ENCODE results near the gene TMEM108. TPM values are rescaled to one million over a fixed set of nuclear protein-coding genes. Genes with fewer than 3 reads are reported as not detected.
"Not testable (repeated sequence)": the region's sequence is repeated elsewhere in the genome, so short reads cannot be mapped to it uniquely, and the experiment has no call there.

Gene TMEM108
- total RNA-seq (2014; rRNA removed; shearing (Covaris generic)) = not detected in 2 replicates

- DNase-seq (ENCODE audit: low read depth in 1 of 2, low spot score in 2 of 2) = peak; percentile 9 to 59
- H3K27me3 ChIP-seq (replicated peaks) = peaks cover 43% of the 10 kb centered on the region
- peaks cover 7% of the 10 kb centered on the region; the same call in 1 of the 2 replicates for H3K9me3 ChIP-seq (replicated peaks)
- H3K36me3 ChIP-seq = no peaks in the 10 kb centered on the region
- H3K4me1 ChIP-seq (replicated peaks) = peaks cover 11% of the 10 kb centered on the region
- H3K27ac ChIP-seq = no peak within 1 kb of the TSS
- H3K4me3 ChIP-seq = peak within 1 kb of the TSS; percentile 36
These were observed at the start of gene TMEM108 for GRCh38 chr3:133038089-133038730. TSS of gene TMEM108 (plus strand) at chr3:133038391.

DNA sequence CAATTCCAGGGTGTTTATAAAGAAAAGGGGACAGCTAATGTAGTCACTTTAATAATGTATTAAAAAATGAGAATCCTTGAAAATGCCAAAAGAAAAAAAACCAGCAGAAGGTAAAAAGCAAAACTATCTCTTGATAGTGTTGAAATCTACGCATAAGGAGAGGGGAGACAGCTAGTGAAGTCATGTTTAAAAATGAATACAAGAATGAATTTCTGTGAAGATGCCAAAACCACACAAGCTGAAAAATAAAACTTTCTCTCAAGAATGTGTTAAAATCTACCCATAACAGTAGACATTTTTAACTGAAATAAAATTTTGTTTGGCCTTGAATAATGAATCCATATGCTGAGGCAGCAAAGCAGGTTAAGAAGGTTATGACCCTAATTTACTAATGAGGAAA lies 42.2 kb upstream of the TMEM108 start:
- Histone ChIP-seq H3K27me3 (replicated peaks) (0 out of 2 replicates have a peak, but pooled peaks cover 3% of the 10 kb centered on the region), H3K4me1 (replicated peaks) (no peaks in the 10 kb centered on the region), H3K4me3 (no peak overlapping the region), H3K36me3 (no peaks in the 10 kb centered on the region), H3K9me3 (replicated peaks) (no peaks in the 10 kb centered on the region), H3K27ac (no peak overlapping the region)
- no peak for DNase-seq (ENCODE audit: low read depth in 1 of 2, low spot score in 2 of 2)

DNA sequence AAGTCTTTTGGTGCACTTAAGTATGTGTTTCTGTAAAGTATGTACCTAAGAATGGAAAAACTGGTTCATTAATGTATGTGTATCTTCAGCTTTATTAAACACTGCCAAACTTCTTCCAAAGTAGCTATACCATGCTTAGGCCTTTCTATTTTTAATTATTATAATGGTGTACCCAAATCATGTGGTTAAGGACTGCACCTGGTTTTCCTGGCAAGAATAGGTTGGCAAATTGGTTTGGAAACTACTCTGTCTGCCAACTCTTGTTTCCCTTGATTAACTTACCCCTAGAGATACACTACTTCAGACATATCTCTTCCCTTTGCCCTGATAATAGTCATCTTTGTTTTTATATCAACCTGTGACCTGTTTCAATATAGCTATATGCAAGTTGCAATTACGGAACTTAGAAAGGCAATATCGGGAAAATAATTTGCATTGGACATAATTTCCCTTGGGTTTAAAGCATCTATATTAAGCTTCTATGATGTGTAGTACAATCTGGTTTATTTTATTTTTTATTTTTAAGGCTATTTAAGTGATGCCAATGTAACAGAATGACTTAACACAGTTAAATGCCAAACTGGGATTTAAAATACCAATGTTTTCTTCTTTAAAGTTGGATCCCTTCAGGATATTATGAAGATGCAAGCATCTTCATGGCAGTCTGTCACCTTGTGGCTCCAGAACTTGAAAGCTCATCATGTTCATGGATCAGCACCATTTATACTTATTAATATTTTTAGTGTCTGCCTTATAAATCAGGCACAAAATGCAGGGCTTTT lies 40.6 kb upstream of the TMEM108 start:
- Histone ChIP-seq H3K27me3 (replicated peaks) (0 out of 2 replicates have a peak, but pooled peaks cover 3% of the 10 kb centered on the region), H3K4me1 (replicated peaks) (no peaks in the 10 kb centered on the region)

GRCh38 chr3:133005032-133005431 lies 33.2 kb upstream of the TMEM108 start:
- H3K27ac ChIP-seq; H3K9me3 ChIP-seq (replicated peaks); H3K36me3 ChIP-seq; H3K4me3 ChIP-seq; H3K4me1 ChIP-seq (replicated peaks); DNase-seq (ENCODE audit: low read depth in 1 of 2, low spot score in 2 of 2); H3K27me3 ChIP-seq (replicated peaks): not testable (repeated sequence)

More for the DNA sequence above, 40.6 kb upstream of the TMEM108 start:
- Histone ChIP-seq H3K4me3 (no peak overlapping the region), H3K27ac (no peak overlapping the region), H3K9me3 (replicated peaks) (no peaks in the 10 kb centered on the region), H3K36me3 (no peaks in the 10 kb centered on the region)
- no peak for DNase-seq (ENCODE audit: low read depth in 1 of 2, low spot score in 2 of 2)

- no peaks in the 10 kb centered on the region for H3K36me3 ChIP-seq
- H3K9me3 ChIP-seq (replicated peaks) = no peaks in the 10 kb centered on the region
- H3K27me3 ChIP-seq (replicated peaks) = no peaks in the 10 kb centered on the region
- H3K4me3 ChIP-seq = no peak overlapping the region
- H3K4me1 ChIP-seq (replicated peaks) = no peaks in the 10 kb centered on the region
- H3K27ac ChIP-seq = no peak overlapping the region
- no peak for DNase-seq (ENCODE audit: low read depth in 1 of 2, low spot score in 2 of 2)
These were observed 30.6 kb upstream of the TMEM108 start for GRCh38 chr3:133007601-133008000.

DNA sequence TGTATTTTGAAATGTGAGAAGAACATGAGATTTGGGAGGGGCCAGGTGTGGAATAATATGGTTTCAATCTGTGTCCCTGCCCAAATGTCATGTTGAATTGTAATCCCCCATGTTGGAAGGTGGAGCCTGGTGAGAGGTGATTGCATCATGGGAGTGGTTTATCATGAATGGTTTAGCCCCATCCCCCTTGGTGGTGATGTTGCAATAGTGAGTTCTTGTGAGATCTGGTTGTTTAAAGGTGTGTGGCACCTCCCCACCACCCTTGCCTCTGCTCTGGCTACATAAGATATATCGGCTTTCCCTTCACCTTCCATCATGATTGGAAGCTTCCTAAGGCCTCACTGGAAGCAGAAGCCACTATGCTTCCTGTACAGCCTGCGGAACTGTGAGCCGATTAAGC lies 23.9 kb upstream of the TMEM108 start:
- no peaks in the 10 kb centered on the region for H3K36me3 ChIP-seq
- no peak for DNase-seq (ENCODE audit: low read depth in 1 of 2, low spot score in 2 of 2)
- H3K4me1 ChIP-seq (replicated peaks) = no peaks in the 10 kb centered on the region
- no peaks in the 10 kb centered on the region for H3K27me3 ChIP-seq (replicated peaks)
- H3K9me3 ChIP-seq (replicated peaks) = no peaks in the 10 kb centered on the region
- no peak overlapping the region for H3K4me3 ChIP-seq
- no peak overlapping the region for H3K27ac ChIP-seq

- not testable (repeated sequence) for DNase-seq (ENCODE audit: low read depth in 1 of 2, low spot score in 2 of 2); H3K36me3 ChIP-seq; H3K4me1 ChIP-seq (replicated peaks); H3K27me3 ChIP-seq (replicated peaks); H3K9me3 ChIP-seq (replicated peaks); H3K4me3 ChIP-seq; H3K27ac ChIP-seq
These were observed 22.6 kb upstream of the TMEM108 start for GRCh38 chr3:133015573-133015972.

DNA sequence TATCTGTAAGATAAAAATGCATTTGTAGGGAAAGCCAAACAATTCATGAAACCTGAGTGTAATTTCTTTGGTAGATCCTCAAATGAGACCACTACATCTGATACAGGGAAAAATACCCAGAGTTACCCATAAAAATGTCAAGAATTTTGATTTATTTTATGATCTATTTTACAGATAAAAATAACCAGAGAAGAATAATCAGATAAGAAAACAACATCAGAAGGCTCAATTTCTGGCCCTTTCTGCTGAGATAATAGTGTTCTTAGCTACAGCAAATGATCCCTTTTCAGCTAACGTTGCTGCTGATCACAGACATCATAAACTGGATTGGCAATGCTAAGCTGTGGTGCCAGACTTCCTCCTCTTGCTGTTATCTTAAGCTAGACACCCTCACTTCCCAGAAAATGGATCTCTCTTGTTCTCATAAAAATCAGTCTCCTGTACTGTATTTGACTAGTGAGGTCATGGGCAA lies 21.3 kb upstream of the TMEM108 start:
- Histone ChIP-seq H3K4me3 (no peak overlapping the region), H3K9me3 (replicated peaks) (no peaks in the 10 kb centered on the region), H3K4me1 (replicated peaks) (no peaks in the 10 kb centered on the region), H3K27ac (no peak overlapping the region), H3K27me3 (replicated peaks) (no peaks in the 10 kb centered on the region; the same call in 1 of the 2 replicates), H3K36me3 (no peaks in the 10 kb centered on the region)
- no peak for DNase-seq (ENCODE audit: low read depth in 1 of 2, low spot score in 2 of 2)

DNA sequence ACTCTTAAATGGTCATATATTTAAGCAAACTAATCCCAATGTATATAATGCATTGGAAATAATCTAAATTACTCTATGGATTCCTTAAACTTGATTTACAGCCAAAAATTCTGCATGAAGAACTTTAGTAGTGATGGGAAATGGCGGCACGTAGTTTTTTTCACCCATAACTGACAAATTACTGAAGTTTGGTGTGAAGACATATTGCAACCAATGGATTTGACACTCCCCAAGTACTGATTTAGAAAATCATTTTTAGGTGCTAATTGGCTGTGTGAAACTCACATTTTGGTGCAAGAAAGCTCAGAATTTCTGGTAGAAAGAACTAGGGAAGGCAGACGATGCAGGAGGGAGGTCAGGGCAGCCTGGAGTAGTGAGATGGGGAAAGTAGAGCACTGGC lies 19.3 kb upstream of the TMEM108 start:
- H3K4me3 ChIP-seq = no peak overlapping the region
- H3K36me3 ChIP-seq = no peaks in the 10 kb centered on the region
- DNase-seq (ENCODE audit: low read depth in 1 of 2, low spot score in 2 of 2) = no peak
- H3K4me1 ChIP-seq (replicated peaks) = no peaks in the 10 kb centered on the region
- no peak overlapping the region for H3K27ac ChIP-seq
- H3K27me3 ChIP-seq (replicated peaks) = peaks cover 2% of the 10 kb centered on the region; the same call in 1 of the 2 replicates
- H3K9me3 ChIP-seq (replicated peaks) = no peaks in the 10 kb centered on the region

- Histone ChIP-seq H3K27ac (no peak overlapping the region), H3K36me3 (no peaks in the 10 kb centered on the region), H3K4me1 (replicated peaks) (no peaks in the 10 kb centered on the region), H3K27me3 (replicated peaks) (peaks cover 4% of the 10 kb centered on the region; the same call in 1 of the 2 replicates), H3K4me3 (no peak overlapping the region), H3K9me3 (replicated peaks) (no peaks in the 10 kb centered on the region)
- no peak for DNase-seq (ENCODE audit: low read depth in 1 of 2, low spot score in 2 of 2)
These were observed 17.0 kb upstream of the TMEM108 start for GRCh38 chr3:133021206-133021605.

GRCh38 chr3:133023362-133023761 lies 14.8 kb upstream of the TMEM108 start:
- H3K27me3 ChIP-seq (replicated peaks) = peaks cover 4% of the 10 kb centered on the region; the same call in 1 of the 2 replicates
- no peaks in the 10 kb centered on the region for H3K36me3 ChIP-seq
- no peak overlapping the region for H3K27ac ChIP-seq
- H3K9me3 ChIP-seq (replicated peaks) = no peaks in the 10 kb centered on the region
- H3K4me1 ChIP-seq (replicated peaks) = no peaks in the 10 kb centered on the region
- H3K4me3 ChIP-seq = no peak overlapping the region
- no peak for DNase-seq (ENCODE audit: low read depth in 1 of 2, low spot score in 2 of 2)

DNA sequence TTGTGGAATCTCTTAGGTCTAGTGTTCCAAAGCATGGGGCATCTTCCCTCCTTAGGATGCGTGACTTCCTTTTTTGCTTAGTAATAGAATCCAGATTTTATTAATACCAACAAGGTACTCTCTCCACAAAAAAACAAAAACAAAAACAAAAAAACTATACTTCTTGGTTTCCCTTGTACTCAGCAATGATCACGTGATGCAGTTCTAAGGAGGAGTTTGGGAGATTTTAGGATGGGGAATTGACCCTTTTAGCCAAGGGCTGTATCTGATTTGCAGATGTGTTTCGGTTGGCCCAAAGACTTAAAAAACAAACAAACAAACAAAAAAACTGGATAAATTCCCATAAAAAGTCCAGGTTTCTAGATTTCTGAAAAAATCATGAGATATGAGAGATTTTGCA lies 12.6 kb upstream of the TMEM108 start:
- no peak overlapping the region for H3K27ac ChIP-seq
- DNase-seq (ENCODE audit: low read depth in 1 of 2, low spot score in 2 of 2) = no peak
- H3K4me3 ChIP-seq = no peak overlapping the region
- H3K9me3 ChIP-seq (replicated peaks) = no peaks in the 10 kb centered on the region
- H3K27me3 ChIP-seq (replicated peaks) = peaks cover 6% of the 10 kb centered on the region; the same call in 1 of the 2 replicates
- no peaks in the 10 kb centered on the region for H3K4me1 ChIP-seq (replicated peaks)
- no peaks in the 10 kb centered on the region for H3K36me3 ChIP-seq

DNA sequence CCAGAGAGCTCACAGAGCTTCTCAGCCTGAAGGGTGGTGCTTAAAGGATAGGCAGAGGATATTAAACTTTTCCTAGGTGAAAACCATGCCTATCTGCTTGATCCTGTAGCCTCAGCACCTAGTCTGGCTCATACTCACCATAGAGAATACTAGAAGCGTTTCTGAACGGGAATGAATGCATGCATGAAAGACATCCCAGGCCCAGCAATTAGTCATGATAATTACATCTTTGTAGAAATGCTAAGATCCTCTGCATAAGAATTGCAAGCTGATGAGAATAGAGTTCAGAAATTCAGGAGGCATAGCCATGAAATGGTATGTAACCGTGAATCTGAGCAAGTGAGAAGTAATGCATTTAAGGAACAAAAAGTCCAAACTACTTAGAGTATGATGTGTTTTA lies 5.9 kb upstream of the TMEM108 start:
- H3K4me1 ChIP-seq (replicated peaks) = no peaks in the 10 kb centered on the region
- no peak for DNase-seq (ENCODE audit: low read depth in 1 of 2, low spot score in 2 of 2)

DNA sequence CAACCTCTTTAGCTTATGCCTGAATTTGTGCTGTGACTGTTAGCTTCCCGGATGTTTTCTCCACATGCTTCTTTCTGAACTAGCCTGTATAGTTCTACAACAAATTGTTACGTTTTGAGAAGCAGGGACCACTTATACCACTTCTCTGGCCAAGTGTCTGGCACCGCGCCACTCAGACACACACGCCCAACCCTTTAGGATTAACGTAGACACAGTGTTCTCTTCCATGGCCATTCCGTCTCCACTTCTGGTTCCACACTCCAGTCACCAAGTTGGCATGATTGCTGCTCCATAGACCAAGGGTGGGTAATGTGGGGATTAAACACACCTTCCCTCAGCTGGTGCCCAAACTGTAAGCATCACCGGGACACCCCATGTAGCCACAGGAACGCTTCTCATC lies 755 bp upstream of the TMEM108 start:
- Histone ChIP-seq H3K4me3 (no peak overlapping the region), H3K27me3 (replicated peaks) (peaks cover 43% of the 10 kb centered on the region)

More for the DNA sequence above, 5.9 kb upstream of the TMEM108 start:
- no peak overlapping the region for H3K4me3 ChIP-seq
- no peak overlapping the region for H3K27ac ChIP-seq
- H3K36me3 ChIP-seq = no peaks in the 10 kb centered on the region
- peaks cover 10% of the 10 kb centered on the region for H3K27me3 ChIP-seq (replicated peaks)
- H3K9me3 ChIP-seq (replicated peaks) = no peaks in the 10 kb centered on the region

More for the DNA sequence above, 755 bp upstream of the TMEM108 start:
- no peak for DNase-seq (ENCODE audit: low read depth in 1 of 2, low spot score in 2 of 2)
- H3K9me3 ChIP-seq (replicated peaks) = peaks cover 7% of the 10 kb centered on the region; the same call in 1 of the 2 replicates
- H3K27ac ChIP-seq = no peak overlapping the region
- no peaks in the 10 kb centered on the region for H3K36me3 ChIP-seq
- peaks cover 11% of the 10 kb centered on the region for H3K4me1 ChIP-seq (replicated peaks)
